Measurements from ENCODE around the gene SIGLEC1. TPM values are rescaled to one million over a fixed set of nuclear protein-coding genes. Genes with fewer than 3 reads are reported as not detected.

The SIGLEC1 gene
- total and polyA plus RNA-seq, 2 of the 8 experiments (the other 6 are each of a cell fraction or from before 2014, with no cell fraction given), result 0.02 TPM; not detected in 1

DNA sequence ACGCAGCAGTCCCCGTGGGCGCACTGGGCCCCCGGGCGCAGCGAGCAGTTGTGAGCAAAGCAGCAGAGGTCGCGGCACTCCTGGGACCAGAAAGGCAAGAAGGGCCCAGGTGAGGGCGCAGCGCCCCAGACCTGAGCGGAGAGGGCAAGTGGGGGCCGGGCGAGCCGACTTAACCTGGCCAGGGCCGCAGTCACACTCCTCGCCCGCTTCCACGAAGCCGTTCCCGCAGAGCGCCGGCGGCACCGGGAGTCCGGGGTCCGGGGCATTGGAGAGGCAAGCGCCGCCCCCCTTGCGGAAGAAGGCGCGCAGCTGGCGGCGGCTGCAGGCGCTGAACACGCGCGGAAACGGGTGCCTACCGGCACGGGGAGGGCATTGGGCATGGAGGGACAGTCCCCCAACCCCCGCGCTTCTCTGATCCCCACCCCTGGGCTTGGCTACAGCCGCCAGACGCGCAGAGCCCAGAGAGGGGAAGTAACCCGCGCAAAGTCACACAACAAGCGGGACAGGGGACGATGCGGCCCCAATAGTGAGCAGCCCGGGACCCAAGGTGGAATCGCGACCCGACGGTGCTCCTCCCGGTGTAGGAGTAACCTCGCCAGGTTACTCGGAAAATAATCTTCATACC lies 39.7 kb downstream of the SIGLEC1 start (continued):
- TF ChIP-seq, protein P1, sequence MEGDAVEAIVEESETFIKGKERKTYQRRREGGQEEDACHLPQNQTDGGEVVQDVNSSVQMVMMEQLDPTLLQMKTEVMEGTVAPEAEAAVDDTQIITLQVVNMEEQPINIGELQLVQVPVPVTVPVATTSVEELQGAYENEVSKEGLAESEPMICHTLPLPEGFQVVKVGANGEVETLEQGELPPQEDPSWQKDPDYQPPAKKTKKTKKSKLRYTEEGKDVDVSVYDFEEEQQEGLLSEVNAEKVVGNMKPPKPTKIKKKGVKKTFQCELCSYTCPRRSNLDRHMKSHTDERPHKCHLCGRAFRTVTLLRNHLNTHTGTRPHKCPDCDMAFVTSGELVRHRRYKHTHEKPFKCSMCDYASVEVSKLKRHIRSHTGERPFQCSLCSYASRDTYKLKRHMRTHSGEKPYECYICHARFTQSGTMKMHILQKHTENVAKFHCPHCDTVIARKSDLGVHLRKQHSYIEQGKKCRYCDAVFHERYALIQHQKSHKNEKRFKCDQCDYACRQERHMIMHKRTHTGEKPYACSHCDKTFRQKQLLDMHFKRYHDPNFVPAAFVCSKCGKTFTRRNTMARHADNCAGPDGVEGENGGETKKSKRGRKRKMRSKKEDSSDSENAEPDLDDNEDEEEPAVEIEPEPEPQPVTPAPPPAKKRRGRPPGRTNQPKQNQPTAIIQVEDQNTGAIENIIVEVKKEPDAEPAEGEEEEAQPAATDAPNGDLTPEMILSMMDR (IDR thresholded peaks at IDR 0.05; ENCODE audit: control extremely low read depth in 1 of 3, insufficient read depth in 1 of 3, low read depth in 1 of 3, low read length in 3 of 3), result peak; percentile 29 to 34 (median 31); a peak in 3 of 4 replicates
- TF ChIP-seq RAD21 (IDR thresholded peaks at IDR 0.05 in 1 of 2, conservative IDR thresholded peaks at IDR 0.05 in 1 of 2; ENCODE audit: low read depth in 2 of 2, low read length in 2 of 2) (peak in 1 of 2 experiments; percentile 12; a peak in 1 of 4 replicates), SIN3A (conservative IDR thresholded peaks at IDR 0.05 in 1 of 2, IDR thresholded peaks at IDR 0.05 in 1 of 2; ENCODE audit: low read depth in 1 of 2, low read length in 2 of 2) (0 out of 4 replicates have a peak, but pooled peaks of 1 of the 2 experiments have one; percentile 26), TAF1 (IDR thresholded peaks at IDR 0.05; ENCODE audit: low read depth, low read length) (no peak)

Measured in H1 (cell line).